ENCODE data around the gene HIPK4. TPM values are rescaled to one million over a fixed set of nuclear protein-coding genes. Genes with fewer than 3 reads are reported as not detected.
"Not testable (repeated sequence)": the region's sequence is repeated elsewhere in the genome, so short reads cannot be mapped to it uniquely, and the experiment has no call there.

The HIPK4 gene
- total RNA-seq, 1 experiment from 2014 or later: 0.31 TPM

DNA sequence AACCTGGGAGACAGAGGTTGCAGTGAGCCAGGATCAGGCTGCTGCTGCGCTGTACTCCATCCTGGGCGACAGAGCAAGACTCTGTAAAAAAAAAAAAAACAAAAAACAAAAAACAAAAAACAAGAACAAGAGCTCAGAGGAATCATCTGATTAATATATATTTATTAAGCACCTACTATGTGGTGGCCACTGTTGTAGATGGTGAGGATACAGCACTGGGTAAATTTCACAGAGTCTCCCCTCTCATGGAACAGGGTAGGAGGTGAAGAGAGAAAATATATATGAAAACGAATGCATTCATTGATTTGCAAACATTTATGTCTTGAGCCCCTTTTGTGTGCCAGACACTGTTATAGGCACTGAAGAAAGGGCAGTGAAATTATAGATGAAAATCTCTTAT lies 41.7 kb upstream of the HIPK4 start (continued):
- TF ChIP-seq, protein P1, sequence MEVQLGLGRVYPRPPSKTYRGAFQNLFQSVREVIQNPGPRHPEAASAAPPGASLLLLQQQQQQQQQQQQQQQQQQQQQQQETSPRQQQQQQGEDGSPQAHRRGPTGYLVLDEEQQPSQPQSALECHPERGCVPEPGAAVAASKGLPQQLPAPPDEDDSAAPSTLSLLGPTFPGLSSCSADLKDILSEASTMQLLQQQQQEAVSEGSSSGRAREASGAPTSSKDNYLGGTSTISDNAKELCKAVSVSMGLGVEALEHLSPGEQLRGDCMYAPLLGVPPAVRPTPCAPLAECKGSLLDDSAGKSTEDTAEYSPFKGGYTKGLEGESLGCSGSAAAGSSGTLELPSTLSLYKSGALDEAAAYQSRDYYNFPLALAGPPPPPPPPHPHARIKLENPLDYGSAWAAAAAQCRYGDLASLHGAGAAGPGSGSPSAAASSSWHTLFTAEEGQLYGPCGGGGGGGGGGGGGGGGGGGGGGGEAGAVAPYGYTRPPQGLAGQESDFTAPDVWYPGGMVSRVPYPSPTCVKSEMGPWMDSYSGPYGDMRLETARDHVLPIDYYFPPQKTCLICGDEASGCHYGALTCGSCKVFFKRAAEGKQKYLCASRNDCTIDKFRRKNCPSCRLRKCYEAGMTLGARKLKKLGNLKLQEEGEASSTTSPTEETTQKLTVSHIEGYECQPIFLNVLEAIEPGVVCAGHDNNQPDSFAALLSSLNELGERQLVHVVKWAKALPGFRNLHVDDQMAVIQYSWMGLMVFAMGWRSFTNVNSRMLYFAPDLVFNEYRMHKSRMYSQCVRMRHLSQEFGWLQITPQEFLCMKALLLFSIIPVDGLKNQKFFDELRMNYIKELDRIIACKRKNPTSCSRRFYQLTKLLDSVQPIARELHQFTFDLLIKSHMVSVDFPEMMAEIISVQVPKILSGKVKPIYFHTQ (CRISPR knock-in tag; IDR thresholded peaks at IDR 0.05): no peak
- TF ChIP-seq ZNF121 (CRISPR knock-in tag; IDR thresholded peaks at IDR 0.05): no peak
- TF ChIP-seq TEAD1 (CRISPR knock-in tag; IDR thresholded peaks at IDR 0.05): no peak
- no peak for TF ChIP-seq ZNF532 (CRISPR knock-in tag; IDR thresholded peaks at IDR 0.05; ENCODE audit: borderline replicate concordance)
- TF ChIP-seq ATF2 (CRISPR knock-in tag; IDR thresholded peaks at IDR 0.05; ENCODE audit: borderline replicate concordance, low read depth): no peak
- TF ChIP-seq, protein P2, sequence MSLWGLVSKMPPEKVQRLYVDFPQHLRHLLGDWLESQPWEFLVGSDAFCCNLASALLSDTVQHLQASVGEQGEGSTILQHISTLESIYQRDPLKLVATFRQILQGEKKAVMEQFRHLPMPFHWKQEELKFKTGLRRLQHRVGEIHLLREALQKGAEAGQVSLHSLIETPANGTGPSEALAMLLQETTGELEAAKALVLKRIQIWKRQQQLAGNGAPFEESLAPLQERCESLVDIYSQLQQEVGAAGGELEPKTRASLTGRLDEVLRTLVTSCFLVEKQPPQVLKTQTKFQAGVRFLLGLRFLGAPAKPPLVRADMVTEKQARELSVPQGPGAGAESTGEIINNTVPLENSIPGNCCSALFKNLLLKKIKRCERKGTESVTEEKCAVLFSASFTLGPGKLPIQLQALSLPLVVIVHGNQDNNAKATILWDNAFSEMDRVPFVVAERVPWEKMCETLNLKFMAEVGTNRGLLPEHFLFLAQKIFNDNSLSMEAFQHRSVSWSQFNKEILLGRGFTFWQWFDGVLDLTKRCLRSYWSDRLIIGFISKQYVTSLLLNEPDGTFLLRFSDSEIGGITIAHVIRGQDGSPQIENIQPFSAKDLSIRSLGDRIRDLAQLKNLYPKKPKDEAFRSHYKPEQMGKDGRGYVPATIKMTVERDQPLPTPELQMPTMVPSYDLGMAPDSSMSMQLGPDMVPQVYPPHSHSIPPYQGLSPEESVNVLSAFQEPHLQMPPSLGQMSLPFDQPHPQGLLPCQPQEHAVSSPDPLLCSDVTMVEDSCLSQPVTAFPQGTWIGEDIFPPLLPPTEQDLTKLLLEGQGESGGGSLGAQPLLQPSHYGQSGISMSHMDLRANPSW (CRISPR knock-in tag; conservative IDR thresholded peaks at IDR 0.05; ENCODE audit: low read depth): no peak
- TF ChIP-seq MXD4 (CRISPR knock-in tag; IDR thresholded peaks at IDR 0.05; ENCODE audit: borderline replicate concordance): no peak

DNA sequence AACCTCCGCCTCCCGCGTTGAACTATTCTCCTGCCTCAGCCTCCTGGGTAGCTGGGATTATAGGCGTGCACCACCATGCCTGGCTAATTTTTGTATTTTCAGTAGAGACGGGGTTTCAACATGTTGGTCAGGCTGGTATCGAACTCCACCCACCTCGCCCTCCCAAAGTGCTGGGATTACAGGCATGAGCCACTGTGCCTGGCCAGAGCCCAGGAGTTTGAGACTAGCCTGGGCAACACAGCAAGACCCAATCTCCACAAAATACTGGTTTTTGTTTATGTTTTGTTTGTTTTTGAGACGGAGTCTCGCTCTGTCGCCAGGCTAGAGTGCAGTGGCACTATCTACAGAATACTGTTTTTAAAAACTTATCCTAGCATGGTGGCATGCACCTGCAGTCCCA lies 40.3 kb upstream of the HIPK4 start:
- H3K27me3 Mint-ChIP-seq (ENCODE audit: low read depth); H3K9me3 Mint-ChIP-seq; DNase-seq (ENCODE audit: low spot score); H3K27ac Mint-ChIP-seq; ATAC-seq; H3K36me3 Mint-ChIP-seq; POLR2A ChIA-PET; H3K4me3 Mint-ChIP-seq: not testable (repeated sequence)
- peaks cover 16% of the 10 kb centered on the region for H3K4me1 Mint-ChIP-seq
- peak; percentile 76 for TF ChIP-seq ZNF121 (CRISPR knock-in tag; IDR thresholded peaks at IDR 0.05)
- CTCF ChIA-PET: interaction anchor here (0.6 to 2.0 kb wide), 3 partner anchors 10 to 1567 kb away, joined by 5 to 6 read pairs (median 6); no protein-coding TSS in a partner anchor

DNA sequence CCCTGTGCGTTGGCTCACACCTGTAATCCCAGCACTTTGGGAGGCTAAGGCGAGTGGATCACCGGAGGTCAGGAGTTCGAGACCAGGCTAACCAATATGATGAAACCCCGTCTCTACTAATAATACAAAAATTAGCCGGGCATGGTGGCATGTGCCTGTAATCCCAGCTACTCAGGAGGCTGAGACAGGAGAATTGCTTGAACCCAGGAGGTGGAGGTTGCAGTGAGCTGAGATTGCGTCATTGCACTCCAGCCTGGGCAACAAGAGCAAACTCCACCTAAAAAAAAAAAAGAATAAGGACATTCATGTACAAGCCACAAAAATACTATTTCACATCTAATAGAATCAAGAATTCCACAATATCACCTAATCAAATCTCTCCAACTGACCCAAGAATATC lies 38.2 kb upstream of the HIPK4 start:
- H3K4me3 Mint-ChIP-seq; H3K27me3 Mint-ChIP-seq (ENCODE audit: low read depth); H3K36me3 Mint-ChIP-seq; ATAC-seq; H3K27ac Mint-ChIP-seq; POLR2A ChIA-PET; DNase-seq (ENCODE audit: low spot score); H3K9me3 Mint-ChIP-seq: not testable (repeated sequence)
- CTCF ChIA-PET: interaction anchor here (0.7 to 3.3 kb wide), 2 partner anchors 36 to 1477 kb away, joined by 3 to 32 read pairs; partner anchors contain the start of gene BLVRB
- H3K4me1 Mint-ChIP-seq: peaks cover 16% of the 10 kb centered on the region

Measured in WTC11 (cell line).